Osteocyte (in vitro differentiated cells): ENCODE data around the gene ANTKMT. TPM values are rescaled to one million over a fixed set of nuclear protein-coding genes. Genes with fewer than 3 reads are reported as not detected.
A peak's percentile ranks its signal among the peaks of the same experiment; 100 is the strongest.

ENCODE experiments used
- DNase-seq: peaks from one replicate; pipeline ENCODE4 v3.0.0; 2021; ENCODE audit warnings: mixed read lengths; ENCODE audit not compliant: unreplicated experiment; ENCODE audit errors: extremely low spot score
- H3K27ac Mint-ChIP-seq: one replicate; pipeline ENCODE4 v1.8.0; 2021; ENCODE audit warnings: mild to moderate bottlenecking, mixed read lengths; ENCODE audit not compliant: unreplicated experiment
- H3K27me3 Mint-ChIP-seq: one replicate; pipeline ENCODE4 v1.8.0; 2021; ENCODE audit warnings: mixed read lengths; ENCODE audit not compliant: unreplicated experiment
- H3K36me3 Mint-ChIP-seq: one replicate; pipeline ENCODE4 v1.8.0; 2021; ENCODE audit warnings: mixed read lengths; ENCODE audit not compliant: unreplicated experiment
- H3K4me1 Mint-ChIP-seq: one replicate; pipeline ENCODE4 v1.8.0; 2021; ENCODE audit warnings: mixed read lengths; ENCODE audit not compliant: unreplicated experiment
- H3K4me3 Mint-ChIP-seq: one replicate; pipeline ENCODE4 v1.8.0; 2021; ENCODE audit warnings: mild to moderate bottlenecking, moderate library complexity, mixed read lengths; ENCODE audit not compliant: unreplicated experiment
- H3K9me3 Mint-ChIP-seq: one replicate; pipeline ENCODE4 v1.8.0; 2021; ENCODE audit warnings: mixed read lengths; ENCODE audit not compliant: unreplicated experiment
- total RNA-seq: library from RNA; stranded (reverse); gene quantifications from 2 replicates; pipeline ENCODE4 v1.2.1, GENCODE V29; 2021
- TF ChIP-seq, protein P1 (sequence below): fragments of 200-600 bp; sonication (generic); IDR thresholded peaks from 2 replicates; pipeline ENCODE4 v1.5.0; 2021; ENCODE audit warnings: antibody characterized with exemption, mild to moderate bottlenecking, moderate library complexity

ANTKMT gene
- total RNA-seq, 1 donor from 2014 or later: 41.7 TPM

DNA sequence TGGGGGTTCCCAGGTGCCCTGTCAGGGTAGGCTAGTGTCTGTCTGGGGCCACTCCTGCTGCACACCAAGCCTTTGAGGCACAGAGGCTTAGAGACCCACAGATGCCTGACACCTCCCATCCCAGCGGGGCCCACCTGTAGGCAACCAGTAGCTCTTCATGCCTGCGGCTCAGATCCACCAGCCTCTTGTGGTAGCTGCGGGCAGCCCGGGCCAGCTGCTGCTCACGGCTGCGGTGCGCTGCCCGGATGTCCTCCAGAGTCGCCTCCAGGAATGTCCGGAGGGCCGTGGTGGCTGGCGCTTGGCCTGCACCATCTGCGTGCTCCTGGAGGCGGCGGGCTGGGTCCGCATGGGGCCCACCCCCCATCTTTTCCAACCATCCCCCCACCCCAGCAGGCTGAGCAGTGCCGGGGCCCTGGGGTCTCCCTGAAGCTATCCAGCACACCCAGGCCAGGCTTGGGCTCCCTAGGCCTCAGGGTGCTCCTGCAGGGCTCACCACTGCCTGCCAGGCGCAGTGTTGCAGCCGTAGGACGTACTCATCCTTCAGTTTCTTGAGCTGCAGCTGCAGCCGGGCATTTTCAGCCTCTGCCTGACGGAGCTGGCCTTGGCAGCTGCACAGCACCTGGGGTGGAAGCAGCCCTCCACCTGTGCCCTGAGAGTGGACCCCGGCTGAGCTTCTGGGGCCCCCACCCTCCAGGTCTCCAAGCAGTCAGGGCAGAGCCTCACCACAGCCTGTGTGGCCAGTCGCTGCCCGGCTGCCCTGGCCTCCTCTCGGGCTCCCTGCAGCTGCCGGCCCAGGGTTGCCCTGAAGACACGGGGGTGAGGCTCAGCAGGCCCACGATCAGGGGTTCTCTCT, 3.5 kb downstream of the ANTKMT start:
- TF ChIP-seq, protein P1, sequence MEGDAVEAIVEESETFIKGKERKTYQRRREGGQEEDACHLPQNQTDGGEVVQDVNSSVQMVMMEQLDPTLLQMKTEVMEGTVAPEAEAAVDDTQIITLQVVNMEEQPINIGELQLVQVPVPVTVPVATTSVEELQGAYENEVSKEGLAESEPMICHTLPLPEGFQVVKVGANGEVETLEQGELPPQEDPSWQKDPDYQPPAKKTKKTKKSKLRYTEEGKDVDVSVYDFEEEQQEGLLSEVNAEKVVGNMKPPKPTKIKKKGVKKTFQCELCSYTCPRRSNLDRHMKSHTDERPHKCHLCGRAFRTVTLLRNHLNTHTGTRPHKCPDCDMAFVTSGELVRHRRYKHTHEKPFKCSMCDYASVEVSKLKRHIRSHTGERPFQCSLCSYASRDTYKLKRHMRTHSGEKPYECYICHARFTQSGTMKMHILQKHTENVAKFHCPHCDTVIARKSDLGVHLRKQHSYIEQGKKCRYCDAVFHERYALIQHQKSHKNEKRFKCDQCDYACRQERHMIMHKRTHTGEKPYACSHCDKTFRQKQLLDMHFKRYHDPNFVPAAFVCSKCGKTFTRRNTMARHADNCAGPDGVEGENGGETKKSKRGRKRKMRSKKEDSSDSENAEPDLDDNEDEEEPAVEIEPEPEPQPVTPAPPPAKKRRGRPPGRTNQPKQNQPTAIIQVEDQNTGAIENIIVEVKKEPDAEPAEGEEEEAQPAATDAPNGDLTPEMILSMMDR: no peak
- no peaks in the 10 kb centered on the region for H3K36me3 Mint-ChIP-seq
- no peaks in the 10 kb centered on the region for H3K27me3 Mint-ChIP-seq
- peaks cover 13% of the 10 kb centered on the region for H3K4me1 Mint-ChIP-seq
- no peak for DNase-seq
- H3K27ac Mint-ChIP-seq: no peak overlapping the region
- H3K9me3 Mint-ChIP-seq: no peaks in the 10 kb centered on the region
- H3K4me3 Mint-ChIP-seq: no peak overlapping the region

DNA sequence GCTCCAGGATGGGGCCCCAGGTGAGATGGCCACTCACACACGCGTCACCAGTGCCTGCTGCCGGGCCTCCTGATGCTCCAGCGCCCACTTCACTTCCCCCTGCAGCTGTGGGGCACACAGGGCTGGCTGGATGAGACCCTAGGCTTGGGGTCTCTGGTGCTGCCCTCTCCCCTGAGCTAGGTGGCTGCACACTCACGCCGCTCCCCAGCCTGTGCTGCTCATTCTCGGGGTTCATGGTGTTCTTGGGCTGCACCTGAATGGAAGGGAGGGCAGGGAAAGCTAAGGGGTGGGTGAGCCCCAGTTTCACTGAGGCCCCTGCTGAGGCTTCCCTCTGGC, 4.1 kb downstream of the ANTKMT start:
- Mint-ChIP-seq H3K4me3 (no peak overlapping the region), H3K36me3 (no peaks in the 10 kb centered on the region), H3K4me1 (peaks cover 10% of the 10 kb centered on the region), H3K27ac (no peak overlapping the region), H3K9me3 (no peaks in the 10 kb centered on the region), H3K27me3 (no peaks in the 10 kb centered on the region)
- DNase-seq: no peak
- TF ChIP-seq, protein P1: no peak

GRCh38 chr16:725463-726187, 4.7 kb downstream of the ANTKMT start:
- H3K27me3 Mint-ChIP-seq: no peaks in the 10 kb centered on the region
- H3K9me3 Mint-ChIP-seq: no peaks in the 10 kb centered on the region
- no peaks in the 10 kb centered on the region for H3K36me3 Mint-ChIP-seq
- TF ChIP-seq, protein P1: no peak
- no peak overlapping the region for H3K4me3 Mint-ChIP-seq
- no peak overlapping the region for H3K27ac Mint-ChIP-seq
- no peak for DNase-seq
- peaks cover 4% of the 10 kb centered on the region for H3K4me1 Mint-ChIP-seq

DNA sequence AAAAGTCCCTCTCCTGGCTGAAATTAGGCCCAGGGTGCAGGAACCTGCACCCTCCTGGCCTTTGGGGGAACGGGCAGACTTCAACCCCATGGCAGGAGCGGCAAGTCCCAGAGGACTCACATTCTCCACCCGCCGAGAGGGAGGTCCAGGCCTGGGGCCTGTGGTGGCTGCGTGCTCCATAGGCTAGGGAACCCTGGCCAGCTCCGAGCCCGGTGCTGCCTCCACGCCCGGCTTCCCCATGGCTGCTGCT, 5.2 kb downstream of the ANTKMT start:
- TF ChIP-seq, protein P1: no peak
- no peaks in the 10 kb centered on the region for H3K36me3 Mint-ChIP-seq
- DNase-seq: no peak
- H3K4me3 Mint-ChIP-seq: peak overlapping the region; percentile 66
- H3K9me3 Mint-ChIP-seq: no peaks in the 10 kb centered on the region
- H3K4me1 Mint-ChIP-seq: peaks cover 3% of the 10 kb centered on the region
- H3K27me3 Mint-ChIP-seq: no peaks in the 10 kb centered on the region
- no peak overlapping the region for H3K27ac Mint-ChIP-seq

DNA sequence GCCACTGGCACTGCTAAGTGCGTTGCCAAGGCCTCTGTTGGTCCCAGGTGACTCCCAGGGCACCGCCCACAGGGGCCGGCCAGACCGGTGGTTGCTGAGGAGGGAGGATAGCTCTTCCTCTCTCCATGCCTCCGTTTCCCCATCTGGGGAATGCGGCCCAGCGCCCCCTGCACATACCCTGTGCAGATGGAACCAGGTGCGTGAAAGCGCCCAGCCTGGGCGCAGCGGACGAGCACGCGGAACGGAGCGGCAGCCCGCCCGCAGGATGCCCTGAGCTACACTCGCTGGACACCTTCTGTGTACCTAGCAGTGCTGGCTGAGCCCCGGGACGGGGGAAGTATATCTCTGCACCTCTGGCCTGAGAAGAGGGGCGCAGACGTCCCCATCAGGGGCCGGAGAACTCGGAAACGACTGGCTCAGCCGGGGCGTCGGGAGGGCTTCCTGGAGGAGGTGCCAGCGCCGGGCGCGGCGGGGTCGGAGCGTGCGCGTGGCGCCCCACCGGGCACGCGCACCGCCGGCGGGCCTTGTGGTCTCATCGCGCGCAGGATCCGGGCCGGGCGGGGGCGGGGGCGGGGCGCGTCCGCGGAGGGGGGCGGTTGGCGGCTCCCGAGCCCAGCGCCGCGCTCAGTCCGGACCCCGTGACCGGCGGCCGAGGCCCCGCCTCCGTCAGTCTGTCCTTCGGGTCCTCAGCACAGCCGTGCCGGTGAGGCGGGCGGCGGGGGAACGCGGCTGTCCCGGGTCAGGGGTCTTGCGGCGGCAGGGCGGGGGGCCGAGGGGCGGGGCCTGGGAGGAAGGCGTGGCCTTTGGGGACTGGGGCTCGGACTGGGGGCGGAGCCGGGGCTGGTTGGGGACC, 5.7 kb downstream of the ANTKMT start, which contains the start of the genes CCDC78 and HAGHL:
Gene CCDC78, minus strand, starts transcription at position 6 of the 853 bp plus-strand sequence. CDS start 76 bp downstream, outside the sequence.
Gene HAGHL, plus strand, starts transcription at position 669 of the 853 bp plus-strand sequence. CDS start 404 bp downstream, outside the sequence.
- no peaks in the 10 kb centered on the region for H3K36me3 Mint-ChIP-seq
- no peak within 1 kb of the TSS for H3K27ac Mint-ChIP-seq
- DNase-seq: no peak
- TF ChIP-seq, protein P1: no peak
- no peaks in the 10 kb centered on the region for H3K9me3 Mint-ChIP-seq
- peaks cover 3% of the 10 kb centered on the region for H3K4me1 Mint-ChIP-seq
- no peaks in the 10 kb centered on the region for H3K27me3 Mint-ChIP-seq
- peak within 1 kb of the TSS; percentile 66 for H3K4me3 Mint-ChIP-seq
